Stimulated activated CD8-positive, alpha-beta memory T cell treated with anti-CD3 and anti-CD28 coated beads, Interleukin-12 subunit alpha, Interleukin-12 subunit beta, amount 100 ng/mL, for 24 hours (primary cell): ENCODE data around the gene HLA-DQA2.
"Not testable (repeated sequence)": the region's sequence is repeated elsewhere in the genome, so short reads cannot be mapped to it uniquely, and the experiment has no call there.

ENCODE experiments used
- DNase-seq: peaks from one replicate; pipeline ENCODE4 v3.0.0-alpha.2; 2020; ENCODE audit errors: extremely low read depth

Gene HLA-DQA2

GRCh38 chr6:32741031-32741960 is at the start of gene HLA-DQA2:
Gene HLA-DQA2 (plus strand): TSS chr6:32741391. CDS start chr6:32741444, 53 bp downstream.
- no peak for DNase-seq

GRCh38 chr6:32692019-32692418 is 49.2 kb upstream of the HLA-DQA2 start:
- DNase-seq: no peak

GRCh38 chr6:32697031-32697430 is 44.2 kb upstream of the HLA-DQA2 start:
- DNase-seq: no peak

- no peak for DNase-seq
These were observed 40.7 kb upstream of the HLA-DQA2 start for GRCh38 chr6:32700391-32701040.

- DNase-seq: no peak
These were observed 37.8 kb upstream of the HLA-DQA2 start for GRCh38 chr6:32703347-32703746.

GRCh38 chr6:32705164-32705563 is 36.0 kb upstream of the HLA-DQA2 start:
- DNase-seq: not testable (repeated sequence)

GRCh38 chr6:32709625-32710024 is 31.6 kb upstream of the HLA-DQA2 start:
- DNase-seq: no peak

GRCh38 chr6:32713241-32713640 is 27.9 kb upstream of the HLA-DQA2 start:
- no peak for DNase-seq

- DNase-seq: no peak
These were observed 24.8 kb upstream of the HLA-DQA2 start for GRCh38 chr6:32716396-32716795.

- no peak for DNase-seq
These were observed 22.3 kb upstream of the HLA-DQA2 start for GRCh38 chr6:32718879-32719278.

- DNase-seq: no peak
These were observed 3.1 kb upstream of the HLA-DQA2 start for GRCh38 chr6:32738126-32738525.

GRCh38 chr6:32742374-32742773 is 1.2 kb downstream of the HLA-DQA2 start:
- no peak for DNase-seq

GRCh38 chr6:32744776-32745175 is 3.6 kb downstream of the HLA-DQA2 start:
- DNase-seq: no peak

GRCh38 chr6:32745649-32746048 is 4.5 kb downstream of the HLA-DQA2 start:
- not testable (repeated sequence) for DNase-seq

GRCh38 chr6:32752580-32752979 is 11.4 kb downstream of the HLA-DQA2 start:
- no peak for DNase-seq

- no peak for DNase-seq
These were observed 18.5 kb downstream of the HLA-DQA2 start for GRCh38 chr6:32759669-32760068.

- no peak for DNase-seq
These were observed 19.9 kb downstream of the HLA-DQA2 start for GRCh38 chr6:32761072-32761471.

GRCh38 chr6:32761548-32761947 is 20.4 kb downstream of the HLA-DQA2 start:
- no peak for DNase-seq

- no peak for DNase-seq
These were observed 22.2 kb downstream of the HLA-DQA2 start, which contains the start of gene HLA-DQB2 for GRCh38 chr6:32763421-32763820. Gene HLA-DQB2 (minus strand): TSS chr6:32763532. CDS start chr6:32763470, 62 bp downstream.

- DNase-seq: no peak
These were observed 22.9 kb downstream of the HLA-DQA2 start for GRCh38 chr6:32764048-32764447.

GRCh38 chr6:32772656-32773055 is 31.5 kb downstream of the HLA-DQA2 start:
- DNase-seq: no peak

GRCh38 chr6:32774426-32774825 is 33.2 kb downstream of the HLA-DQA2 start:
- DNase-seq: no peak

- no peak for DNase-seq
These were observed 33.9 kb downstream of the HLA-DQA2 start for GRCh38 chr6:32775071-32775470.
